ENCODE results near the gene ADAM23.

DNA sequence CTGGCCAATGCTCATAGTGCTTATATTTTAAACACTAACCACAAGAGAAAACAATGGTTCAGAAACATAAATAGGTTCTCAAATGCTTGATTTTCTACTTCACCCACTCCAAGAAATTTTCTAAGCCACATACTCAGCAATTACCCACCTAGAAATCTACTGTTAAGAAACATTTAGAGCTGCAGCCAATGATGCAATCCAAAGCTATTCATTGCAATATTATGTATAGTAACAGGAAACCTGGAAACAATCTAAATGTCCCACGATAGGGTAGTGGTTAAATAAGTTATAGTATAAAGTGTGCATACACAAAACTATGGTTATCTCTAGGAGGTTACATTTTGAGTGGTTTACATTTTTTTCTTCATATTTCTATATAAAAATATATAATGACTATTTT is 204.7 kb downstream of the ADAM23 start:
- no peak for TF ChIP-seq EZH2 (IDR thresholded peaks at IDR 0.05)
- TF ChIP-seq POLR2AphosphoS5 (IDR thresholded peaks at IDR 0.05; ENCODE audit: borderline replicate concordance, low read depth, low read length) = no peak
- no peak for TF ChIP-seq FOXP2 (optimal IDR thresholded peaks at IDR 0.05; ENCODE audit: control extremely low read depth, extremely low read length, insufficient read depth)

Measured in SK-N-MC (cell line).